GM21529 (cell line): Measurements from ENCODE around the gene FBXO24.

Experiments
- ATAC-seq: cut with Tn5 transposase; IDR thresholded peaks from one replicate; pipeline ENCODE4 v1.9.1; 2021; ENCODE audit not compliant: unreplicated experiment

FBXO24 gene

DNA sequence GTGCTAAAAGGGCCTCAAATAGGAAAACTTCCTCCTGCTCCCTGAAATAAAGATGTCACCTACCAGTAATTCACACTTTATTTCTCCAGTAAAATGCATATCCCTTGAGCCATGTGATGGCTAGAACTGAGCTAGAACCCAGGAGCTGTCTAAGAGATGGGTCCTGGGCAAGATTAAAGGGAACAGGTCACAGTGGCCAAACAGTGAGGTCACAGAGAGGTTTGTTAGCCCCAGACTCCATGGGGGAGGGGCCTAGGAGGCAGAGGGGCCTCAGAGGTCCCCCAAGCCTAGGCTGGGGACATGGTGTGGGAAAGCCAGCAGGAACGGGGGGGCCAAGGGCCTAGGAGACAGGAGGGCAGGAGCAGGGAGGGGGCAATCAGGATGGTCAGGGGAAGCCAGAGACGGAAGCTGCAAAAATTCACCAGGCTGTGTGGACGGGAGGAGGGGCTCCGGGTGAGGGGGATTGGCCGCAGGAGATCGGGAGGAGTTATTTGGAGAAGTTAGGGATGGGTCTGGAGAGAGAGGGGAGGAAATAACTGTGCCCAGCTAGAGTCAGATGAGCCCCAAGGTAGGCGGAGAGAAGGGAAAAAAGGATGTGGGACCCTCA lies 3.3 kb downstream of the FBXO24 start:
- ATAC-seq, result no peak

GRCh38 chr7:100590077-100590737 lies 4.1 kb downstream of the FBXO24 start:
- ATAC-seq, result no peak

DNA sequence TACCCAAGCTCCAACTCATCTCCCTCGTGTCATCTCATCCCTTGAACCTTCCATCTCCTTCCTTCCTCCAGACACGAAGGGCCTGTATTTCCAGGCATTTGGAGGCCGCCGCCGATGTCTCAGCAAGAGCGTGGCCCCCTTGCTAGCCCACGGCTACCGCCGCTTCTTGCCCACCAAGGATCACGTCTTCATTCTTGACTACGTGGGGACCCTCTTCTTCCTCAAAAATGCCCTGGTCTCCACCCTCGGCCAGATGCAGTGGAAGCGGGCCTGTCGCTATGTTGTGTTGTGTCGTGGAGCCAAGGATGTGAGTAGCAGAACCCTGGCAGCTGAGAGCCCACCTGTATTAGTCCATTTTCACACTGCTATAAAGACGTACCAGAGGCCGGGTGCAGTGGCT lies 5.5 kb downstream of the FBXO24 start:
- ATAC-seq, result no peak

DNA sequence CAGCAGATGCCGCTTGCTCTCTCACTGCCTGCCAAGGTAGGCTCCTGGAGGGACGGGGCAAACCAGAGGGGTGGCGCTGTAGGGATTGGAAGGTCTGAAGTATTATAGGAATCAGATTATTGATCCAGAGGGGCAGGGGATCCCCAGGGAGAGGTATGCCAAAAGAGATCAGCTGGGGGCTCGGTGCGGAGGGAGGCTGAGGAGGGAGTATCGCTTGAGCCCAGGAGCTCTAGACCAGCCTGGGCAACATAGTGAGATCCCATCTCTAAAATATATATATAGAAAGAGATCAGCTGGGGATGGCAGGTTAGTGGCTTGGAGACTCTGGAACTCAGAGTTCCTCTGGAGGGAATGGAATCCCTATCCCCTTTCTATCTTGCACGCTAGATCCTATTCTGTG lies 9.1 kb downstream of the FBXO24 start:
- ATAC-seq, result no peak

DNA sequence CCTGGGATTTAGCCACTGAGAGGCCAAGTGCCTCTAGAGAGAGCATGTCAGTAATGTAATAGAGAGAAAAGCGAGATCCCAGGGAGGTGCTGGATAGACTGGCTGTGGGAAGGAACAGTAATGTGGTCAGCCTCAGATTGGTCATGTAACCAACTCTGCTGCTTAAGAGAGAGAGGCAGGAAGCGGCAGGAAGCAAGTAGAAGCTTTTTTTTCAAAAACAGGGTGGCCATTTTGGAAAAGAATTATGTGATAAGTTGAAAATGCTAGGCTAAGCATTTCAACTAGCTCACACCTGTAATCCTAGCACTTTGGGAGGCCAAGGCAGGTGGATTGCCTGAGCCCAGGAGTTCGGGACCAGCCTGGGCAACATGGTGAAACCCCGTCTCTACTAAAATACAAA lies 12.3 kb downstream of the FBXO24 start:
- no peak for ATAC-seq

DNA sequence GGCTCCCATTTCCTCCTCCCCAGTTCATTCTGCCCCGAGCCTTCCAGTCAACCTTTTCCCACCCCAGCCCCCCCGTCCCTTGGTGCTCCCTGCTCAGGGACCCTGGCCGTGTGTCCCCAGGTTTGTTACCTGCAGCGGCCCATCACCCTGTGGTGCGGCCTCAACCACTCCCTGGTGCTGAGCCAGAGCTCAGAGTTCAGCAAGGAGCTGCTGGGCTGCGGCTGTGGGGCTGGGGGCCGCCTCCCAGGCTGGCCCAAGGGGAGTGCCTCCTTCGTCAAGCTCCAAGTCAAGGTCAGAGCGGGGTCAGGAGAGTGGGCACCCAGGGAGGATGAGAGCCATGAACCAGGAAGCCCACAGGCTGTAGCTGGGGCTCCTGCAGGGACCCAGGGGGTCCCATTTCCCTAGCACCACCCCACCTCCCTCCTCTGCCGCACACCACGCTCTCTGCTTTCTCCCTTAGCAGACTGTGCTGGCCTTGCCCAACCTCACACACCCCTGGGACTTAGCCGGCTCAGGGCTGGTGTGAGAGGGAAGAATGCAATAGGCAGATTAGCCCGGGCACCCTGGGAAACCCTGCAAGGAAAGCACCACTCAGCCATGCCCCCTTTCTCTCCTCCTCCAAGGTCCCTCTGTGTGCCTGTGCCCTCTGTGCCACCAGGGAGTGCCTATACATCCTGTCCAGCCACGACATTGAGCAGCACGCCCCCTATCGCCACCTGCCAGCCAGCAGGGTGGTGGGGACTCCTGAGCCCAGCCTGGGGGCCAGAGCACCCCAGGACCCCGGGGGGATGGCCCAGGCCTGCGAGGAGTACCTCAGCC lies 14.0 kb downstream of the FBXO24 start:
- ATAC-seq, result no peak

DNA sequence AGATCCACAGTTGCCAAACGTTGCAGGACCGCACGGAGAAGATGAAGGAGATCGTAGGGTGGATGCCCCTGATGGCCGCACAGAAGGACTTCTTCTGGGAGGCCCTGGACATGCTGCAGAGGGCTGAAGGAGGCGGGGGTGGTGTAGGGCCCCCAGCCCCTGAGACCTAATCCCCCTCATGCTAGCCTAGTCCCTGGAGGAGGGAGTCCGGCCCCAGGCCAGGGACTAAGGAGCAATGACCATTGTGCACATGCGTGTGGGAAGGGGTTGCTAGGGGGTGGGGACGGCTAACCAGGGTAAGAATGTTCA lies 14.6 kb downstream of the FBXO24 start:
- ATAC-seq, result no peak

- no peak for ATAC-seq
Measured at GRCh38 chr7:100602889-100603725, 17.0 kb downstream of the FBXO24 start.

DNA sequence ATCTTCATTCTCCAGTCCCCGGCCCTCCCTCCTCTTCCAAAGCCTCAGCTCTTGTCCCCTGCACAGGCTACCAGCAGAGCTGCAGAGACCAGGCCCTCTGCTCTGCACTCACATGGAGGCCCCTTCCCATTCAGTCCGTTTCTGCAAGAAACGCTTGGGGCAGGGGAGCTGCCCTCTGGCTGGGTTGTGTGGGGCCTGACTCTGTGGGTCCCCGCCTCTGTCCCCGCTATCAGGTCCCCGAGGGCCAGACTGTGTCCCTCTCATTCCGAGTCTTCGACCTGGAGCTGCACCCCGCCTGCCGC lies 17.5 kb downstream of the FBXO24 start:
- no peak for ATAC-seq

DNA sequence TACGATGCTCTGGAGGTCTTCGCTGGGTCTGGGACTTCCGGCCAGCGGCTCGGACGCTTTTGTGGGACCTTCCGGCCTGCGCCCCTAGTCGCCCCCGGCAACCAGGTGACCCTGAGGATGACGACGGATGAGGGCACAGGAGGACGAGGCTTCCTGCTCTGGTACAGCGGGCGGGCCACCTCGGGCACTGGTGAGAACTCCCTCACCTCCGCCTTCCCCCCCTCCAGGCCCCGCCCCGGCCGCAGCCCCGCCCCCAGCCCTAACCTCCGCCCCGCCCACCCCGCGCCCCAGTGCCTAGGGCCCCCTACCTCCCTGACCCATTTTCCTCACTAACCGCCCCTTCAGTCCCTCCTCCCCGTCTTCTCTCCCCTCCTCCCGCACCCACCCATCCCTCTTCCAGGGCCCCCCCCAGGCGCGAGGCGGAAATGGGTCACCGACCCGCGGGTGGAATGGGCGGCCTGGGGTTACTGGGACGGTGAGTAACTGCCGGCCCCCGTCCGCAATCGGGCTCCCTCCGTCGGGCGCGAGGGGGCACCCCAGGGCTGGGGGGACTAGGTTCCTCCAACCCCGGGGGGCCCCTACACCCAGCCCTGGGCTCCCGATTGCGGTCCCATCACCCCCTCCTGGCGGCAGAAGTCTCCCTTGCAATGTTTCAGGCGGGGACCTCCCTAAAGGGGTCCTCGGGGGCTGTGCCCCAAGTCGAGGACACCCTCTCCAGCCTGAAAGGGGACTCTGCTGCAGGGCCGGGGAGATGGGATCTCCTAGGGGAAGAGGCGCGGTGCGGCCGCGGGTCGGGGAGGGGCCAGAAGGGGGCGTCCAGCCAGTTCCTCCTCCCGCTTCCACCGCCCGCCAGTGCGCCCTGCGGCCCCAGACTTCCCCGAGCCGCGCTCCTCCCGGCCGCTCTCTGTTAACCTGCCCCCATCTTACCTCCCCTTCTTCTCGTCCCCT lies 18.2 kb downstream of the FBXO24 start:
- peak; percentile 63 for ATAC-seq

DNA sequence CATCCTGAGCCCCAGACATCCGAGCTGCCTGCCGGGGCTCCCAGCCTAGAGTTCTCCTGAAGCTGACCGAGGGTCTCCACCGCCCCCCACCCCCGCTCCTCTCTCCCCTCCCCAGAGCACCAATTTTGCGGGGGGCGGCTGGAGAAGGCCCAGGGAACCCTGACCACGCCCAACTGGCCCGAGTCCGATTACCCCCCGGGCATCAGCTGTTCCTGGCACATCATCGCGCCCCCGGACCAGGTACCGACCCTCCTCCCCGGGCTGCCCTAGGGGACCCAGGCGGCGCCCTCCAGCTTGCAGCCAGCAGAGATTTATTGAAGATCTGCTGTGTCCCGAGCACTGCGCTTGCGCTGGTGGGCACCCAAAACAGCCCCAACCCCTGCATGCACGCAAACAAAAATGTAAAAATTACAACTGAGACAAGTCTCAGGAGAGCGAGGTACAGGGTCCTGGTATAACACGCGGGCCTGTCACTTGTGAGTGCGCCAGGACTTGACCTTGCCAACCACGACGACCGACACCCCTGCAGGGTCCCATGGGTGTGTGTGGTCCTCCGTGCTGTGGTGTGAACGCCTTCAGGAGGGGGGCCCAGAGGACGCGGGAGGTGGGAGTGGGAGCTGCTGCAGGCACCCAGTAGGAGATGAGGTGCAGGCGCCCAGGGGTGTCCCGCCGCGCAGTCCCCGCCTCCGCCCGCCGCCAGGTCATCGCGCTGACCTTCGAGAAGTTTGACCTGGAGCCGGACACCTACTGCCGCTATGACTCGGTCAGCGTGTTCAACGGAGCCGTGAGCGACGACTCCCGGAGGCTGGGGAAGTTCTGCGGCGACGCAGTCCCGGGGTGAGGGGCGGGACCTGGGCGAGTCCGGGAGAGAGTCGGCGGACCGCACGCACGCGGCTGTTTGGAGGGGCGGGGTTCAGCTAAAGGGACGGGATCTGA lies 19.1 kb downstream of the FBXO24 start:
- ATAC-seq, result no peak

DNA sequence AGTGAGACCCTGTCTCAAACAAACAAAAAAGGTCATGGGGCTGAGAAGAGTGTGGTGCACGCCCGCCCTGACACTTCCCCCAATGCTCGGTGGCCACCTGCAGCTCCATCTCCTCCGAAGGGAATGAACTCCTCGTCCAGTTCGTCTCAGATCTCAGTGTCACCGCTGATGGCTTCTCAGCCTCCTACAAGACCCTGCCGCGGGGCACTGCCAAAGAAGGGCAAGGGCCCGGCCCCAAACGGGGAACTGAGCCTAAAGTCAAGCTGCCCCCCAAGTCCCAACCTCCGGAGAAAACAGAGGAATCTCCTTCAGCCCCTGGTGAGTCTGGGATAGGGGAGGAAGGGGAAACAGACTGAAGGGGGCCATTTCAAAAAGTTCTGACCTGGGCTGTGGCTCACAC lies 20.2 kb downstream of the FBXO24 start:
- no peak for ATAC-seq

GRCh38 chr7:100607111-100607510 lies 21.0 kb downstream of the FBXO24 start:
- ATAC-seq, result no peak

GRCh38 chr7:100609958-100610357 lies 23.8 kb downstream of the FBXO24 start:
- no peak for ATAC-seq

GRCh38 chr7:100611983-100612729 lies 26.0 kb downstream of the FBXO24 start, which contains the start of gene MOSPD3:
MOSPD3 (plus strand) TSS chr7:100612540; CDS start chr7:100612792, 252 bp downstream.
- peak; percentile 89 for ATAC-seq

DNA sequence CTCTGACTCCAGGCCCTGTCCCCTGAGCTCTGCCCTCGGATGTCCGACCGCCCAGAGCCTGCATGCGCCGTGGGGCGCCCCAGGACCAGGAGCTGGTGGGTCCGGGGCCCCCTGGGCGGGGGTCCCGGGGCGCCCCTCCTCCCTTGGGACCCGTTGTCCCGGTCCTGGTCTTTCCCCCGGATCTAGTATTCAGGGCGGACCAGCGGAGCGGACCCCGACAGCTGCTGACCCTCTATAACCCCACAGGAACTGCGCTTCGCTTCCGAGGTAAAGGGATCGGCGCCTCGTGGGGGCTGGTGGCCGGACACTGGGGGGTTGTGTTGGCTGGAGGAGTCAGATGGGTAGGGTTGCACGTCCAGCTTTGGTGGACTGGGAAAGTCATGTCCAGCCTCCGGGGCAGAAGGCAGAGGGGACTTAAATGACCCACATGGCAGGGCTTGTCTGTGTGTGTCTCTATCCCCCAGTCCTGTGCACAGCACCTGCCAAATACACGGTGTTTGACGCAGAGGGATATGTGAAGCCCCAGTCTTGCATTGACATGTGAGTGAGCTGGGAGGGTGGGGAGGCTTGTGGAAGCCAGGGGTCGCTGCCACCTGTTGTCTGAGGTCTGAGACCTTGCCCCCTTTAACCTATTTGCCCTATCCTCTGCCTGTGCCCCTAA lies 26.7 kb downstream of the FBXO24 start:
- no peak for ATAC-seq

GRCh38 chr7:100613412-100614175 lies 27.5 kb downstream of the FBXO24 start:
- no peak for ATAC-seq
